ENCODE measurements around the gene PGBD5. TPM values are rescaled to one million over a fixed set of nuclear protein-coding genes. Genes with fewer than 3 reads are reported as not detected.

The PGBD5 gene
- total RNA-seq, 1 experiment from 2014 or later = 1.3 TPM

- no peaks in the 10 kb centered on the region for H3K27me3 ChIP-seq (replicated peaks)
- H3K9me3 ChIP-seq (replicated peaks) = no peaks in the 10 kb centered on the region
- DNase-seq (ENCODE audit: low read depth in 1 of 2, low spot score in 2 of 2) = no peak
- H3K4me1 ChIP-seq (replicated peaks) = no peaks in the 10 kb centered on the region
- H3K36me3 ChIP-seq = no peaks in the 10 kb centered on the region
- H3K27ac ChIP-seq = no peak overlapping the region
- no peak overlapping the region for H3K4me3 ChIP-seq
Measured at GRCh38 chr1:230370109-230370508, 56.0 kb downstream of the PGBD5 start.

GRCh38 chr1:230368871-230369270 lies 57.3 kb downstream of the PGBD5 start:
- no peaks in the 10 kb centered on the region for H3K27me3 ChIP-seq (replicated peaks)
- no peaks in the 10 kb centered on the region for H3K9me3 ChIP-seq (replicated peaks)
- no peaks in the 10 kb centered on the region for H3K36me3 ChIP-seq
- no peaks in the 10 kb centered on the region for H3K4me1 ChIP-seq (replicated peaks)
- no peak for DNase-seq (ENCODE audit: low read depth in 1 of 2, low spot score in 2 of 2)
- H3K4me3 ChIP-seq = no peak overlapping the region
- no peak overlapping the region for H3K27ac ChIP-seq

- Histone ChIP-seq H3K27me3 (replicated peaks) (no peaks in the 10 kb centered on the region), H3K36me3 (no peaks in the 10 kb centered on the region), H3K27ac (no peak overlapping the region), H3K9me3 (replicated peaks) (no peaks in the 10 kb centered on the region), H3K4me1 (replicated peaks) (no peaks in the 10 kb centered on the region), H3K4me3 (no peak overlapping the region)
- no peak for DNase-seq (ENCODE audit: low read depth in 1 of 2, low spot score in 2 of 2)
Measured at GRCh38 chr1:230368363-230368762, 57.8 kb downstream of the PGBD5 start.

- DNase-seq (ENCODE audit: low read depth in 1 of 2, low spot score in 2 of 2) = no peak
- no peak overlapping the region for H3K4me3 ChIP-seq
- H3K36me3 ChIP-seq = no peaks in the 10 kb centered on the region
- H3K27me3 ChIP-seq (replicated peaks) = no peaks in the 10 kb centered on the region
- H3K9me3 ChIP-seq (replicated peaks) = no peaks in the 10 kb centered on the region
- H3K4me1 ChIP-seq (replicated peaks) = no peaks in the 10 kb centered on the region
- no peak overlapping the region for H3K27ac ChIP-seq
Measured at GRCh38 chr1:230366504-230366915, 59.6 kb downstream of the PGBD5 start.

GRCh38 chr1:230365723-230366307 lies 60.3 kb downstream of the PGBD5 start:
- no peaks in the 10 kb centered on the region for H3K4me1 ChIP-seq (replicated peaks)
- no peak overlapping the region for H3K4me3 ChIP-seq
- H3K36me3 ChIP-seq = no peaks in the 10 kb centered on the region
- H3K27ac ChIP-seq = no peak overlapping the region
- no peaks in the 10 kb centered on the region for H3K9me3 ChIP-seq (replicated peaks)
- no peaks in the 10 kb centered on the region for H3K27me3 ChIP-seq (replicated peaks)
- DNase-seq (ENCODE audit: low read depth in 1 of 2, low spot score in 2 of 2) = no peak

- no peaks in the 10 kb centered on the region for H3K27me3 ChIP-seq (replicated peaks)
- no peaks in the 10 kb centered on the region for H3K9me3 ChIP-seq (replicated peaks)
- no peak overlapping the region for H3K4me3 ChIP-seq
- no peak overlapping the region for H3K27ac ChIP-seq
- no peaks in the 10 kb centered on the region for H3K36me3 ChIP-seq
- H3K4me1 ChIP-seq (replicated peaks) = no peaks in the 10 kb centered on the region
- DNase-seq (ENCODE audit: low read depth in 1 of 2, low spot score in 2 of 2) = no peak
Measured at GRCh38 chr1:230362949-230363348, 63.2 kb downstream of the PGBD5 start.

GRCh38 chr1:230361941-230362340 lies 64.2 kb downstream of the PGBD5 start:
- Histone ChIP-seq H3K4me3 (no peak overlapping the region), H3K36me3 (no peaks in the 10 kb centered on the region), H3K27ac (no peak overlapping the region), H3K9me3 (replicated peaks) (no peaks in the 10 kb centered on the region), H3K27me3 (replicated peaks) (no peaks in the 10 kb centered on the region), H3K4me1 (replicated peaks) (no peaks in the 10 kb centered on the region)
- DNase-seq (ENCODE audit: low read depth in 1 of 2, low spot score in 2 of 2) = no peak

GRCh38 chr1:230359992-230360668 lies 66.0 kb downstream of the PGBD5 start:
- peak in 1 of 2 experiments; percentile 10 for DNase-seq (ENCODE audit: low read depth in 1 of 2, low spot score in 2 of 2)
- H3K9me3 ChIP-seq (replicated peaks) = no peaks in the 10 kb centered on the region
- no peak overlapping the region for H3K27ac ChIP-seq
- H3K27me3 ChIP-seq (replicated peaks) = no peaks in the 10 kb centered on the region
- no peaks in the 10 kb centered on the region for H3K4me1 ChIP-seq (replicated peaks)
- no peaks in the 10 kb centered on the region for H3K36me3 ChIP-seq
- H3K4me3 ChIP-seq = no peak overlapping the region

GRCh38 chr1:230356869-230357794 lies 69.0 kb downstream of the PGBD5 start:
- no peak overlapping the region for H3K4me3 ChIP-seq
- no peaks in the 10 kb centered on the region for H3K9me3 ChIP-seq (replicated peaks)
- no peak for DNase-seq (ENCODE audit: low read depth in 1 of 2, low spot score in 2 of 2)
- no peaks in the 10 kb centered on the region for H3K4me1 ChIP-seq (replicated peaks)
- no peaks in the 10 kb centered on the region for H3K36me3 ChIP-seq
- H3K27ac ChIP-seq = no peak overlapping the region
- no peaks in the 10 kb centered on the region for H3K27me3 ChIP-seq (replicated peaks)

- DNase-seq (ENCODE audit: low read depth in 1 of 2, low spot score in 2 of 2) = no peak
- no peaks in the 10 kb centered on the region for H3K9me3 ChIP-seq (replicated peaks)
- no peaks in the 10 kb centered on the region for H3K27me3 ChIP-seq (replicated peaks)
- H3K36me3 ChIP-seq = no peaks in the 10 kb centered on the region
- H3K4me1 ChIP-seq (replicated peaks) = no peaks in the 10 kb centered on the region
- no peak overlapping the region for H3K4me3 ChIP-seq
- no peak overlapping the region for H3K27ac ChIP-seq
Measured at GRCh38 chr1:230356190-230356589, 69.9 kb downstream of the PGBD5 start.

GRCh38 chr1:230355594-230355993 lies 70.5 kb downstream of the PGBD5 start:
- Histone ChIP-seq H3K27ac (no peak overlapping the region), H3K4me1 (replicated peaks) (no peaks in the 10 kb centered on the region), H3K4me3 (no peak overlapping the region), H3K9me3 (replicated peaks) (no peaks in the 10 kb centered on the region), H3K36me3 (no peaks in the 10 kb centered on the region), H3K27me3 (replicated peaks) (no peaks in the 10 kb centered on the region)
- DNase-seq (ENCODE audit: low read depth in 1 of 2, low spot score in 2 of 2) = no peak

GRCh38 chr1:230355128-230355527 lies 71.0 kb downstream of the PGBD5 start:
- H3K27ac ChIP-seq = no peak overlapping the region
- H3K27me3 ChIP-seq (replicated peaks) = no peaks in the 10 kb centered on the region
- H3K4me3 ChIP-seq = no peak overlapping the region
- no peaks in the 10 kb centered on the region for H3K36me3 ChIP-seq
- no peaks in the 10 kb centered on the region for H3K9me3 ChIP-seq (replicated peaks)
- H3K4me1 ChIP-seq (replicated peaks) = no peaks in the 10 kb centered on the region
- DNase-seq (ENCODE audit: low read depth in 1 of 2, low spot score in 2 of 2) = no peak

GRCh38 chr1:230354005-230354404 lies 72.1 kb downstream of the PGBD5 start:
- no peaks in the 10 kb centered on the region for H3K36me3 ChIP-seq
- no peaks in the 10 kb centered on the region for H3K9me3 ChIP-seq (replicated peaks)
- no peaks in the 10 kb centered on the region for H3K4me1 ChIP-seq (replicated peaks)
- no peaks in the 10 kb centered on the region for H3K27me3 ChIP-seq (replicated peaks)
- DNase-seq (ENCODE audit: low read depth in 1 of 2, low spot score in 2 of 2) = no peak
- no peak overlapping the region for H3K27ac ChIP-seq
- no peak overlapping the region for H3K4me3 ChIP-seq

GRCh38 chr1:230352537-230352936 lies 73.6 kb downstream of the PGBD5 start:
- DNase-seq (ENCODE audit: low read depth in 1 of 2, low spot score in 2 of 2) = no peak
- Histone ChIP-seq H3K36me3 (no peaks in the 10 kb centered on the region), H3K4me1 (replicated peaks) (no peaks in the 10 kb centered on the region)

More at GRCh38 chr1:230352537-230352936, 73.6 kb downstream of the PGBD5 start:
- no peak overlapping the region for H3K4me3 ChIP-seq
- no peaks in the 10 kb centered on the region for H3K9me3 ChIP-seq (replicated peaks)
- no peaks in the 10 kb centered on the region for H3K27me3 ChIP-seq (replicated peaks)
- no peak overlapping the region for H3K27ac ChIP-seq

Measured in SJSA1 (cell line).